ENCODE measurements around the gene PPP1R13B.
"Not testable (repeated sequence)": the region's sequence is repeated elsewhere in the genome, so short reads cannot be mapped to it uniquely, and the experiment has no call there.

GRCh38 chr14:103889002-103889312 lies 41.6 kb upstream of the PPP1R13B start:
- not testable (repeated sequence) for TF ChIP-seq CTCF, POLR2A (IDR thresholded peaks at IDR 0.05)

Measured in esophagus squamous epithelium (tissue), 4 donors.